PC-9 (cell line): ENCODE measurements around the gene TNFRSF1A.

Experiments used
- CTCF ChIP-seq: fragments of 200-600 bp; sonication (generic); conservative IDR thresholded peaks from 2 replicates; pipeline ENCODE4 v1.6.1; 2017; ENCODE audit warnings: mixed run types, antibody characterized with exemption, mild to moderate bottlenecking, moderate library complexity
- EZH2 ChIP-seq: fragments of 200-600 bp; sonication (generic); IDR thresholded peaks from 2 replicates; pipeline ENCODE4 v1.8.0; 2017; ENCODE audit warnings: antibody characterized with exemption, low read depth

DNA sequence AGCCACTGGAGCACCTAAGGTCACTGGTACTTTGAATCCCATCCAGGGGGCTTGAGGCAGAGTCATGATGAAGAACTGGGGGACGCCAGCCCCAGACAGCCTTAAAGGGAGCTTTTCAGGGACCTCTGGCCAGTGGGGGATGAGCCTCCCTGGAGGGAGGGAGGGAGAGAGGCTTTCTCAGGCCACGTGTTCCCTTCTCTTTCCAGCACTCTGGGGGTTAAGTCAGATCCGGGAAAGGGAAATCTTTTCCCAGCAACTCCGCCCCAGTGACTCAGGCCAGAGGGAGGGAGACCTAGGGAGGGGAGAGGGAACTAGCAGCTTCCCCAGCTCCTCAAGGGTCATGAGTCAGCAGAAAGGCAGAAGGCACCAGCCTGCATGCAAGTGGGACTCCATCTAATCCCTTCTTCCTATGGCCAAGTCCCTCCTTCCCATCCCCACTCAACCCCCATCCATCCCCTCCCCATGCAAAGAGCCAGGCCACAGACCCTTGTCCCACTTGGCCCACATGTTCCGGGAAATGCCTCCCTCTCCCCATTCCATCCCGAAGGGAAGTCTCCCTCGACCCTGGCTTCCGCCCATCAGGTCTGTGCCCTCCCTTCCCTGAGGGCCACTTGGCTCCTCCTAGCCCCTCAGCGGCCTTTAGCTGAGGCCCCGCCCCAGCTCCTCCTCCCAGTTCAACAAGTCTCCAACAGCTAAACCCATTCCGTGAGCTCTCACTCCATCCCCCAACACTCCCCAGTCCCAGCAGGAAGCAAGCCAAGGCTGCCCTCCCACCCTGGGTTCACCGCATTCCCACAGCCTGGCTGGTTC, 5.6 kb downstream of the TNFRSF1A start:
- no peak for TF ChIP-seq EZH2
- TF ChIP-seq CTCF, result no peak
